Body of pancreas (tissue), 4 donors: ENCODE measurements around the gene UGT1A4.

Source experiments
- POLR2A ChIP-seq, 3 donors: fragments of 450-650 bp; IDR thresholded peaks; one replicate each; pipeline ENCODE4 v1.6.1; 2016; ENCODE audit warnings: antibody characterized with exemption in 3 of 3, mild to moderate bottlenecking in 2 of 3
- TF ChIP-seq, protein P1 (sequence below), 7 experiments: fragments of 450-650 bp in 4 of 7; fragments of 200-600 bp in 3 of 7; sonication (generic) in 3 of 7; IDR thresholded peaks; one replicate each; pipeline ENCODE4 v1.5.1; 2016 to 2019; ENCODE audit warnings: antibody characterized with exemption in 7 of 7

DNA sequence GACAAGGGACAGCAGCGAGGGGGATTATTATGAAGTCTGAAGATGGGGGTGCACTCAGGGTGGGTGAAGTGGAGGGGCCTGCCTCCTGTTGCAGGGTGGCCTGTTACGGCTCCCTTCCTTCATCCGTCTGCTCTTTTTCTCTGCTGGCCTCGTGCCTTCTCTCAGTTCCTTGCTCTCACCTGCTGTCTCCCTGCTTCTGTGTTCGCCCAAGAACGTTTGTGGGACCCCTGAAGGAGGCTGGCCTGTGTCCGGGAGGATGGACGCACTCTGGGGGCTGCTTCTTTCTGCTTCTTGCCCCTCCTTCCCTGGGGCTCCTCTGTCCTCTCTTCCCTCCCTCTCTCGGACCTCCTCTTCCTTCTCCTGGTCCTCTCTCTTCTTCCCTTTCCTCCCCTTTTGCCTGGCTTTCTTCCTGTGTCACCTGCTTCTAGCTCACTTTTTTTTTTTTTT lies 73.4 kb downstream of the UGT1A4 start:
- TF ChIP-seq, protein P1, sequence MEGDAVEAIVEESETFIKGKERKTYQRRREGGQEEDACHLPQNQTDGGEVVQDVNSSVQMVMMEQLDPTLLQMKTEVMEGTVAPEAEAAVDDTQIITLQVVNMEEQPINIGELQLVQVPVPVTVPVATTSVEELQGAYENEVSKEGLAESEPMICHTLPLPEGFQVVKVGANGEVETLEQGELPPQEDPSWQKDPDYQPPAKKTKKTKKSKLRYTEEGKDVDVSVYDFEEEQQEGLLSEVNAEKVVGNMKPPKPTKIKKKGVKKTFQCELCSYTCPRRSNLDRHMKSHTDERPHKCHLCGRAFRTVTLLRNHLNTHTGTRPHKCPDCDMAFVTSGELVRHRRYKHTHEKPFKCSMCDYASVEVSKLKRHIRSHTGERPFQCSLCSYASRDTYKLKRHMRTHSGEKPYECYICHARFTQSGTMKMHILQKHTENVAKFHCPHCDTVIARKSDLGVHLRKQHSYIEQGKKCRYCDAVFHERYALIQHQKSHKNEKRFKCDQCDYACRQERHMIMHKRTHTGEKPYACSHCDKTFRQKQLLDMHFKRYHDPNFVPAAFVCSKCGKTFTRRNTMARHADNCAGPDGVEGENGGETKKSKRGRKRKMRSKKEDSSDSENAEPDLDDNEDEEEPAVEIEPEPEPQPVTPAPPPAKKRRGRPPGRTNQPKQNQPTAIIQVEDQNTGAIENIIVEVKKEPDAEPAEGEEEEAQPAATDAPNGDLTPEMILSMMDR (IDR thresholded peaks at IDR 0.05): no peak
- TF ChIP-seq POLR2A (IDR thresholded peaks at IDR 0.05): no peak
